ENCODE data around the gene ZDHHC12.
"Not testable (repeated sequence)": the region's sequence is repeated elsewhere in the genome, so short reads cannot be mapped to it uniquely, and the experiment has no call there.

ZDHHC12 gene

DNA sequence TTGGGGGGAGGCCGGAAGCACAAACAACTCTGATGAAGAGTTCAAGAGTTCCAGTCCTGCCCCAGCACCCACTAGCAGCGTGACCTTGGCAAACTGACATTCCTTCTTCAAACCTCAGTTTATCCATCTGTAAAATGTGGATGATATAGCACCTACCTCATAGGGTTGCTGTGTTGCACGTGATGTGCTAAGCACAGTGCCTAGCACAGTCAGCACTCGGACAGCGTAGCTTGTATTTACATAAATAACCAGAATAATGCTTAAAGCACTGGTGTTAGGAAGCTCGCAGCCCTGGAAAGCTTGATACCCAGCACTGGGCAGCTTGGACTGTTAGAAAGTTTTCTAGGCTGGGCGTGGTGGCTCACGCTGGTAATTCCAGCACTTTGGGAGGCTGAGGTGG, 16.5 kb downstream of the ZDHHC12 start:
- DNase-seq (ENCODE audit: low spot score) = no peak

GRCh38 chr9:128706671-128707381, 17.1 kb downstream of the ZDHHC12 start:
- DNase-seq (ENCODE audit: low spot score) = no peak

DNA sequence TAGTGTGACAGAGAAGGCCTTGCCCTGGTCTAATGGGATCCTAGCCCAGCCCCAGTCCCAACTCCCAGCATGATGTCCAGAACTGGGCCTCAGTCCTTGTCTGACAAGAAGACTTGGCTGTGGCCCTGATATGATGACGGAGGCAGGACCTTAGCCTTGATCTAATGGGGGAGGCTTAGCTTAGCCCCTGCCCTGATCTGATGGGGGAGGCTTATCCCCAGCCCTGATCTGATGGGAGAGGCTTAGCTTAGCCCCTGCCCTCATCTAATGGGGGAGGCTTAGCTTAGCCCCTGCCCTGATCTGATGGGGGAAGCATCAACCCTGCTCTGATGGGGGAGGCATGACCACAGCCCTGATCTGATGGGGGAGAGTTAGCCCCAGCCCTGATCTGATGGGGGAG, 17.9 kb downstream of the ZDHHC12 start:
- no peak for DNase-seq (ENCODE audit: low spot score)

- DNase-seq (ENCODE audit: low spot score) = no peak
These were observed 18.6 kb downstream of the ZDHHC12 start for GRCh38 chr9:128705051-128705965.

DNA sequence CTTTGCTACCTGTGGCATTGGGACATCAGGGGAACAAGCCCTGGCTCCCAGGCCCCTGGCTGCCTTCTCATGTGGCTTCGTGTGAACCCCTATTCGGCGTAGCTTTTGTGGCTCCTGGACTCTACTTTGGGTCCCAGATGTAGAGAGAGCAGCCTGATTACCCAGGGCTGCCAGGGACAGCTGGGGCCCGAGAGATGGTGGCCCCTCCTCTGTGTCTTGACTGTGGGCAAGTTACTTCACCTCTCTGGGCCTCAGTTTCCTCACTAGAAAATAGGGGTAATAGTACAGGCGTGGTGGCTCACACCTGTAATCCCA, 19.6 kb downstream of the ZDHHC12 start:
- no peak for DNase-seq (ENCODE audit: low spot score)

DNA sequence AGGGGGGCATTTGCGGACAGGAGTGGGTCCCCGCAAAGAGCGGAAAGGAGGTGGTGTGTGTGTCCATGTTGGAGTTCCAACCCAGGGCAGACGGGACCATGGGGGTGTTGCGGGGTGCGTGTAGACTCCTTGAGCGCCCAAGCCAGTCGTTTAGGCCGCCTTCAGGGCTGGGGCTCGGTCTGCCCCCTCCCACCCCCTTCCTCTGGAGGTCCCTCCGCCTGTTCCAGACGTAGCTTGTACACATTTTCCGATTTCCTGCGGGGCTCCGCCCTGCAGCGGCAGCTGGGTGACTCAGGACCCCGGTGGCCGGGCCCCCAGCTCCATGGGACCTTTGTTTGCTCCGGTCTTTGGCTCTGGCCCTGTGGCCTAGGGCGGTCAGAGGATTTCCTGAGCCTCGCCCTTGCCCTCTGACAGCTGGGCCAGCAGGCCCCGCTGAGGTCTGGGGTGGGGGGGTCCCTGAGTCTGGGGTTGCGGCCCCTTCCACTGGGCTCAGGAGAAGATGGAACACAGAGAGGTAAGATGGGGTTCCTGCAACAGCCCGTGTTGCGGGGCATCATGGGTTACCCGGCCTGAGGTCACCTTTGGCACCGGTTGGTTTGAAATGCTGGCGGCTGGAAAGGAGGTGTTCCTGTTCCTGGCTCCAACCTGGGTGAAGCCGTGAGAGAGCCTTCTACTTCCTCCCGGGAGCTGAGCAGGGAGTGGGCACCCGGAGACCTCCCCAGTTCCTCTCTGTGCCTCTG, 20.1 kb downstream of the ZDHHC12 start:
- no peak for DNase-seq (ENCODE audit: low spot score)

DNA sequence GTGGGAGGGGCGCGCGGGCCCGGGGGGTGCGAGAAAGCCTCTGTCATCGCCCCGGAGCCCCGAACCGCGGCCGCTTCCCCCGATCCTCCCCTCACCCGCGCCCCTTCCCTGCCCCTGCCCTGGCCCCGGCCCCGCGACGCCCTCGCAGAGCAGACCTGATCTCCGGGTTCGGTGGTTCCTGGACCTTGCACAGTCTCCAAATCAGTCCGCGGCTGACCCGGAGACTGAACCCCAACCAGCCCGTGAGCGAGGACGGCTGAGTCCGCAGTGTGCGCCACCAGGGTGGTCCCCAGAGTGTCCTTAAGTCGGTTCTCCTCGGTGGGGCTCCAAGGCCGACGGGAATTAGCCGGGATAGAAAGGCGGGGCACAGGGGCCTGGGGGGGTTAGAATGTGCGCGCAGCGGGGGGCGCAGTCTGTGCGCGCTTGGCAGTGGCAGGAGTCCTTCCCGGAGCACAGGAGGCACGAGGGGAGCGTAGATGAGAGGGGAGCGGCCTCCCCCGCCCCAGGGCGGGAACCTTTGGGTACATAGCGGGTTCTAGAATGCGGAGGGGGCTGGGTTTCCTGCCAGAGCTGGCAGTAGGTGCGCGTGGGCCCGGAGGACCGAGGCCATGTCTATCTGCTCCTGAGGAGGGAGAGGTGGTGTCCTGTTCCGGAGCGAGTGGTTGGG, 20.8 kb downstream of the ZDHHC12 start:
- DNase-seq (ENCODE audit: low spot score) = no peak

DNA sequence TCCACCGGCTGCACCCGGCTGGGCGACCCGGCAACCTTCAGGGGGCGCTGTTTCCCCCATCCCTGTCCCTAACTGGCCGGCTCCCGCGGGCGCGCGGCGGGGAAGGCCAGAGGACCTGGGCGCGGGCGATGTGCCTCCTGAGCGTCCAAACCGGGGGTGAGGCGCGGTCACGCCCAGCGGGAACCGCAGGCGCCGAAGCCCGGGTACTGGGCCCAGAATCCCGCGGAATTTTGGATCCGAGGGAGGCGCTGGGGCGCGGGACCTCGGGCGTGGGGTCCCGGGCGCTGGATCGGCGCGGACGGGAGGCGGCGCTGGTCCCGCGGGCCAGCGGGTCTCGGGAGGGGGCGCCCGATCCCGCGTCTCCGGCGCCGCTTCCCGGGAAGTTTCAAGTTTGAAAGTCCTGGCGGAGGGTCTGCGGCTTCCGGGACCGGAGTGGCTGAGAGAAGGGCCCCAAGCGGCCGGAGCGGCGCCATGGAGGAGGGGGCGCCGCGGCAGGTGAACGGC, 21.4 kb downstream of the ZDHHC12 start, which contains the start of gene PKN3:
Gene PKN3 (plus strand): TSS at position 59 of the 504 bp plus-strand sequence. CDS start 413 bp downstream, at position 472.
- peak; percentile 87 for DNase-seq (ENCODE audit: low spot score)

- DNase-seq (ENCODE audit: low spot score) = no peak
These were observed 22.6 kb downstream of the ZDHHC12 start for GRCh38 chr9:128701227-128701854.

DNA sequence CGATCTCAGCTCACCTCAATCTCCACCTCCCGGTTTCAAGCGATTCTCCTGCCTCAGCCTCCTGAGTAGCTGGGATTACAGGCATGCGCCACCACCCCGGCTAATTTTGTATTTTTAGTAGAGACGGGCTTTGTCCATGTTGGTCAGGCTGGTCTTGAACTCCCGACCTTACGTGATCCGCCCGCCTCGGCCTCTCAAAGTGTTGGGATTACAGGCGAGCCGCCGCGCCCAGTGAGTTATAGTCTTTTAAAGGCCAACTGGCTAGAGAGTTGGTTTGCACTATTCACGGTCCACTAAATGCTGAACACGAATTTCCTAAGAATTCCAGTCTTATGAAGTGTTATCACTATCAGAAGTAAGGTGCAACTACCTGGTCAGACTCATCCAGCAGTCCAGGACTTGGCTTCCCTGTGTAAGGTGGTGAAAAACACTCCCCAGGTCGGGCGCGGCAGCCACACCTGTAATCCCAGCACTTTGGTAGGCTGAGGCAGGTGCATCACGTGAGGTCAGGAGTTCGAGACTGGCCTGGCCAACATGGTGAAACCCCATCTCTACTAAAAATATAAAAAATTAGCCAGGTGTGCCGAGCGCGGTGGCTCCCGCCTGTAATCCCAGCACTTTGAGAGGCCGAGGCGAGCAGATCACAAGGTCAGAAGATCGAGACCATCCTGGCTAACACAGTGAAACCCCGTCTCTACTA, 24.7 kb downstream of the ZDHHC12 start:
- DNase-seq (ENCODE audit: low spot score) = not testable (repeated sequence)

GRCh38 chr9:128696923-128697707, 26.8 kb downstream of the ZDHHC12 start:
- DNase-seq (ENCODE audit: low spot score) = no peak

DNA sequence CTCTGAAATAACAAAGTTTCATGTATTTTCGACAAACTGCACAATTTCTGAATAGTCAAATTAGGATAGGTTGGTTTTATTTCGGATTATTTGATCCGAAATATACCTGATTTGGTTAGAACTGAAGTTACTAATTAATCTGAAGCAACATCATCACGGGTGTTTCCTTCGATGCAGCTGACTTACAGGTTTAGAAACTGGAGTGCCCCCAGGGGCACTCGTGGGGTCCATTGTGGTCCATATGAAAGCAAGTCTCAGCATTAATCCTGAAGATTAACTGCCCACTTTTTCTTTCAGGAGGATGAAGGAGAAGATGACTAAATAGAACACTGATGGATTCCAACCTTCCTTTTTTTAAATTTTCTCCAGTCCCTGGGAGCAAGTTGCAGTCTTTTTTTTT, 29.6 kb downstream of the ZDHHC12 start:
- no peak for DNase-seq (ENCODE audit: low spot score)

DNA sequence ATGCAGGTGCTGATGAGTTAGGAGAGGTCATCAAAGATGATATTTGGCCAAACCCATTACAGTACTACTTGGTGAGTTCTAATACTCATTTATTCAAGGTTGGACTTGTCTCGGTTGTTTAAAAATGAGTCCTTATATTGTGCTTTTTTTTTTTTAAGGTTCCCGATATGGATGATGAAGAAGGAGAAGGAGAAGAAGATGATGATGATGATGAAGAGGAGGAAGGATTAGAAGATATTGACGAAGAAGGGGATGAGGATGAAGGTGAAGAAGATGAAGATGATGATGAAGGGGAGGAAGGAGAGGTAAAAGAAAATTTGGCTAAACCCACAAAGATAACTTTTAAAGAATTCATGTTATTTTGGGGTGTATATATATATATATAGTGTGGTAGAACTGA, 30.2 kb downstream of the ZDHHC12 start:
- not testable (repeated sequence) for DNase-seq (ENCODE audit: low spot score)

DNA sequence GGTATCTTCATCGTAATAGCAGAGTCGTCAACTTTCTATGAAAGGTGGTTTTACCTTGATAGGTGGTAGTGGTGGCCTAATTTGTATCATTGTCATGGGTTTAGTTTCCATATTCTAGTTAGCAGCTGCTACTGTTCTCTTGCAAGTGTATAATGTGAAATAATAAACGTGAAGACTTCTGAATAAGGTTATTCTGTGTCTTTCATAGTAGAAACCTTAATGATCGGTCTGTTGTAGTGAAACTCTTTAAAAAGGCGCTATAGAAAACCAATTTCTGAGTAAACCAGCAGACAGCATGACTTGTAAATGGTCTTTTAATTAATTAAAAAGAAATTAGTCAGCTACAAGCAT, 33.3 kb downstream of the ZDHHC12 start:
- no peak for DNase-seq (ENCODE audit: low spot score)

- DNase-seq (ENCODE audit: low spot score) = no peak
These were observed 33.9 kb downstream of the ZDHHC12 start for GRCh38 chr9:128689820-128690683.

DNA sequence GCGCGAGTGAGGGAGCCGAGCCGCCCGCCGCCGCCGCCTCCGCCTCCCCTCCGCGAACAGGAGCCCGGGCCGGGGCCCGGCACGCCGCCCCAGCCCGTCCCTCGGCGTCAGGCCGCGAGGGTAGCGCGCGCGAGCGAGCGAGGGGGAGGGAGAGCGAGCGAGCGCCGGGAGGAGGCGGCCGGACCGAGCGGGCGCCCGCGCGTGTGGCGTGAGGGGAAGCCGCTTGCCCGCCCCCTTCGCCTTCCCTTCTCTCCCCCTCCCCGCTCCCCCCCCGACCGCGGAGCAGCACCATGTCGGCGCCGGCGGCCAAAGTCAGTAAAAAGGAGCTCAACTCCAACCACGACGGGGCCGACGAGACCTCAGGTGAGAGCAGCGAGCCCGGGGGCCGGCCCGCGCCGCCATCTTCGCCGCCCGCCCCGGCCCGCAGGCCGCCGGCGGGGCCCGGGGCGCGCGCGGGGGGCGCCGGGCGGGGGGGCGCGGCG, 34.6 kb downstream of the ZDHHC12 start:
- no peak for DNase-seq (ENCODE audit: low spot score)

DNA sequence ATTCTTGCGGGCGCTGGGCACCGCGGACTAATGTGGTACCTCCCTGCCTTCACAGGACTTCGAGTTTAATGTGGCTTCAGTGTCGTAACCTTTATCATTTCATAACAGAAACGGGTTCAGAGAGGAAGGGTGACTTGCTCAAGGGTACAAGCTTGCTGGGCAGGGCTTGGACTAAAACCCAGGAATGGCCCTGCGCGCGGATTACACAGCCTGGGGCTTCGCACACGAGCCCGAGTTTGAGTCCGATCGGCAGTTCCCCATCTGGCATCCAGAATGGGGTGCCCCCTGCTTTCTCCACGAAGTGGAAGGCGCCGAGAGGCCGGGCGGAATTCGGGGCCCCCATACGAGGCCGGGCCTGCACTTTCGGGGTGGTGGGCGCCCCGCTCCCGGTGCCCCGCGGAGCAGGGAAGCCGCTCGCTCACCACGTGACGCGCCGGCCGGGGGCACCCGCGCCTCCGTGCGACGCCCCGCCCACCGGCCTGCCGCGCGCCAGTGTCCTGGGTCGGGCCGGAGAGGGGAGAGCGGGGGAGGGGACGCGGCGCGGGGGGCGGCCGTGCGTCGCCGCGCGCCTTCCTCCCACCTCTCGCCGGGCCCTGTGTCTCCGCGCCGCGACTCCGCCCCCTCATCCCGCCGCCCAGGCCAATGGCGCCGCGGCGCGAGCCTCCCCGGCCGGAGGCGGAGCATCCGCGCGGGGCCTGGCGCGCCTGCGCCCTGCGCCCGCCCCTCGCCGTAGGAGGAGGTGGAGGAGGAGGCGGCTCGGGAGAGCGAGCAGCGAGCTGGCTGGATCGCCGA, 35.2 kb downstream of the ZDHHC12 start, which contains the start of gene SET:
Gene SET (plus strand): TSS at position 722 of the 792 bp plus-strand sequence. CDS start 361 bp downstream, outside the sequence.
- DNase-seq (ENCODE audit: low spot score) = peak; percentile 96

DNA sequence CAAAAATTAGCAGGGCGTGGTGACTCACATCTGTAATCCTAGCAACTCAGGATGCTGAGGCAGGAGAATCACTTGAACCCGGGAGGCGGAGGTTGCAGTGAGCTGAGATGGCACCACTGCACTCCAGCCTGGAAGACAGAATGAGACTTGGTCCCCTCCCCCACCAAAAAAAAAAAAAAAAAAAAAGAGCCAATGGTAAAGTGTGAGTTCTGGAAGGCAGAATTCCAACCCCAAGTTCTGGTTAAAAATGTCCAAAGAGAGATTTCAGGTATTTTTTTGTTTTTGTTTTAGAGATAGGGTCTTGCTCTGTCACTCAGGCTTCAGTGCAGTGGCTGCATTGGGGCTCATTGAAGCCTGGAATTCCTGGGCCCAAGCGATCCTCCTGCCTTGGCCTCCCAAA, 36.5 kb downstream of the ZDHHC12 start:
- no peak for DNase-seq (ENCODE audit: low spot score)

Measured in LoVo (cell line).